GM19438 (cell line): Measurements from ENCODE around the gene SCGB3A2.

Experiments
- ATAC-seq: cut with Tn5 transposase; IDR thresholded peaks from one replicate; pipeline ENCODE4 v1.9.1; 2021; ENCODE audit warnings: low read depth; ENCODE audit not compliant: unreplicated experiment

The SCGB3A2 gene

DNA sequence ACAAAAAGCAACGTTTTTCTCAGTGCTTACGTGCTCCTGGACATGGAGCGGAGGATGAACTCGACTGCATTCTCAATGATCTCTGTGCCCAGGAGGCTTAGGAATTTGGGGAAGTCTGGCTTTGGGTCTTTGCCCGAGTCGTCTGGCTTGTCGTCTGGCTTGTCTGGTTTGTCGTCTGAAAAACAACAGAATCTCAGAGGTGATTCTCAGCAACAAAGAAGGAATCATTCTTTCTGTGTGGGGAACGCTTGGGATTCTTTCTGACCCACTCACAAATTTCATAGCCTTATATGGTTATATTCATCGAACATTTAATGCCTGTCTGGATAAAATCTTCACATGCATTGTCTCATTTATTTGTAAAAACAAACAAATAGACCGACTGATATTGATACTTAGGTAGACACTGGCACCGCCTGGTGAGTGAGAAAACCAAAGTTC is 23.1 kb downstream of the SCGB3A2 start:
- ATAC-seq = no peak

DNA sequence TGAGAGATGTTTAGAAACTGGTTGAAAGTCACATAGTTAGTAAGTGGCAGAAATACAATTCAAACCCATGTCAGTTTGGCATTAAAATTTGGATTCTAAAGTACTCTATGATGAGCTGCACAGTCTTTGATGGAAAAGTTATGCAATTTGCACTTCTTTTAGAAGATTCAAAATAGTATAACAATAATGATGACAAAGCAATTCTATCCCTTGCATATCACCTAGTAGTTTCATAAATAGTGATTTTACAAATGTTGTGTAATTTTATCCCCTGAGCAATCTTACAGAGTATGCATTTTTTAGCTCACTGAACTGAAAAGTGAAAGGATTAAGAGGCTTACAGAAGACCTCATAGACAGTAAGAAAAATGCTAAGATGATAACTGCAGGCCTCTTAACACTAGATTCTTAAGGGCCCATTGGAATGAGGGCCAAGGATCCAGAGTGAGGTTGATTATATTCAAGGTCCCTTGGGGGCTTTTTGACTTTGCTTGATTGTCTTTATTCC is 24.2 kb downstream of the SCGB3A2 start:
- no peak for ATAC-seq

DNA sequence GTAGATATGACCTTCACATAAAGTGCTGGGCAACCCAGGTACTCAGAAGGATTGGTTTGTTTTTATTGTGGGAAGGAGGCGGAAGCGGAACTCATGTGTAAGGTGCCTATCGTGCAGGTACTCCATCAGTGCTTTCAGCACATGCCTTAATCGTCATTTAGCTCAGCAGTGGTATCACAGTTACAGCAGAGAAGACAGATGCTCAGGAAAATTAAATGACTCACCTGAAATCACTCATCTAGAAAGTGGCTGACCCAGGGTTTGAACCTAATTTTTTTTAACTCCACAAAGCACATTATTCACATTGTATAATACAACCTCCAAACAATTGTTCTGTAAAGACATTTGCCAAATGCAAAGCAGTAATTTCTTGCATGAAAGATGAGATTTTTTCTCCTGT is 25.6 kb downstream of the SCGB3A2 start:
- ATAC-seq = no peak

DNA sequence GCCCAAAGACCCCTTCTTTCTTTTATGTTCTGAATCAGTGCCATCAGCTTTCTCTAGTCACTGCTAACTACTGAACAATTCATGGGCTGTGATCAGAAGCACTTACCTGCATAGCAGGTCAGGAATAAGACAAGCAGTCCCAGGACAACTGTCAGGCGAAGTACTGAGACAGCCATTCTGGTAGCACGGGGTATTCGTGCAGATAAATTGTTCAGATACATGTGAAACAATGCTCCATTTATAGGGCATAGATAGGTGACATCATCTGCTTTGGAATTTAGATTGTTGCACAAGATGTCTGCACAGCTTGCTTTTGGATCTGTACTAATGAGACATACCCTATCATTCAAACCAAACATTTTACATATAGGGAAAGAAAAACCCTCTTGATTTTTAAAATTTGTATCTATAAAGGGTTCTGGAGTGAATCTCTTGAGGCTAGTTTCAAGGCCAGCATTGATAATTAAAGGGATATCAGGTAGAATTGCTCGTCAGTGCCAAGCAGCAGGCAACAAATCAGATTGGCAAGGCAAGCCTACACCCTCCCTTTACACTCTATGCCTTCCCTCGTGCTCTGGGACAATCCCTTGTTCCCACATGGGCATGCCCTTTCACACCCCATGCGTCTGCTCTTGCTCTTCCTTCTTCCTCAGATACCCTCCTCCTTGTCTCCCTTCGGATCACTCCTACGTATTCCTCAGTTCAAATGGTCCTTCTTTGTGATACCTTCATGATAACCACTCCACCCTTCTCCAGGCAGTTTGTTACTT is 28.0 kb downstream of the SCGB3A2 start, which contains the start of gene C5orf46:
TSS of gene C5orf46 (minus strand) at position 213 of the 770 bp plus-strand sequence. CDS start at position 176, 37 bp downstream.
- no peak for ATAC-seq

DNA sequence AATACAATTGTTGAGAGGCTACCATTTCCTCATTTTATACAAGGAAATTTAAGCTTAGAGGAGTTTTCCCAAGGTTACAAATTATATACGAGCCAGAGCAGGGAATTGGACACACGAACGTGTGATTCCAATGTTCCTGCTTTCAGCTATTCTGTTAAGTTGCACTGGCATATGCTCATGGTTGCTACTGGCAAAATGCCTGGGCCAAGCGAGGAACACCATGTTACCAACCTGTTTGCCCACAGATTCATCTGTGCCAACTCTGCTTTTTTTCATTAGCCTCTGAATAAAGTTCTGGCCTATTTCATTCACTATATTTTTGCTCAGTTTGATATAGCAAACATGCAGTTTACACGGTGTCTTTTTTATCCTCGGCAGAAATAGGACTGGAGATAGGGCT is 32.9 kb downstream of the SCGB3A2 start:
- ATAC-seq = no peak

DNA sequence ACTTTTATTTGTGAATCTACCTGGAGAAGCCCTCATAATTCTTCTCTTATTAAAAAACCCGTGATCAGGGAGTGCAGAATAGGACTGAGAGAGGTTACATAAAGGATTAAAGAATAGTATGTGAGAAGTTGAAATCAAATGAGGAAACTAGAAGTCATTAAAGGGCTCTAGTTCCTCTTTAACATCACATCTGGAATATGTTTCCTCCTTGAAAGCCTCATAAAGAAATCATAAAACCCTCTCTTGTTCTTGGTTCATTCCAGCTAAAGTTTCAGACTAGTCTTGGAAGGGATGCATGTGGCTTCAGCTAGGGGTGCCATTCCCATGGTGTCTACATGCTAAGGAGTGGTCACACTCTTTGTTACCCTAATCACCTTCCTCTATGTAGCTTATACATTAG is 33.5 kb downstream of the SCGB3A2 start:
- ATAC-seq = no peak

DNA sequence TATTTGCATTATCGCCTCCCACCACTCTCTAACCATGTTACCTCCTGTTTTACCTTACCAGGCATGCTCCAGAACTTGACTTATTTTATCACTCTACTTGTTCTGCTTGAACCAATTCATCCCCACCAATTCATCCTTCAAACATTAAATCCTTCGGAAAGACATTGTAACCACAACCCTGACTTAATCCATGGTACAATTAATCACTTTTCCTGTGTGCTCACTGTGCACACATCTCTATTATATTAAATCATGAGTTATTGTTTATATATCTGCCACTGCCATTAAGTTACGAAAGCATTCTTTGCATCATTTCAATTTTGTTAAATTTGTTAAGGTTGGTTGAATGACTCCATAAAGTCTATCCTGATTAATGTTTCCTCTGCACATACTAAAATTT is 35.3 kb downstream of the SCGB3A2 start:
- ATAC-seq = no peak

DNA sequence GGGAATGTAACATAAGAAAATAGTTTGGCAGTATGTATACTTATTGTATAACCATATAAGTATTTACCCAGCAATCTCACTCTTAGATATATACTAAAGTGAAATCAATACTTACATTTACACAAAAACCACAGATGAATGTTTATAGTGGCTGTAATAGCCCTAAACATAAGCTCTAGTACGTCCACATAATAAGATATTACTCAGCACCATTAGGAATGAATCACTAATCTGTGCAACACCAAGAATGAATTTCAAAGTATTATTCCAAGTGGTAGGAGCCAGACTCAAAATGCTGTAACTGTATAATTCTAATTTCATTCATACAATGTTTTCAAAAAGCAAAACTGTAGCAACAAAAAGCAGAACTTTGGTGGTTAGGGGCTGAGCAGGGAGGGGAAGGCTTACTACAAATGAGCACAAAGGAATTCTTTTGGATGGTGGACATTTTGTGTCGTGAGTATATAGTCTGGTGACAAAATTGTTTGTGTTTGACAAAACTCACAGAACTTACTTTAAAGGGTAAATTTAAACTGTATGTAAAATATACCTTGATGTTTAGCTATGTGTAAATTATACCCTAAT is 39.7 kb downstream of the SCGB3A2 start:
- no peak for ATAC-seq

DNA sequence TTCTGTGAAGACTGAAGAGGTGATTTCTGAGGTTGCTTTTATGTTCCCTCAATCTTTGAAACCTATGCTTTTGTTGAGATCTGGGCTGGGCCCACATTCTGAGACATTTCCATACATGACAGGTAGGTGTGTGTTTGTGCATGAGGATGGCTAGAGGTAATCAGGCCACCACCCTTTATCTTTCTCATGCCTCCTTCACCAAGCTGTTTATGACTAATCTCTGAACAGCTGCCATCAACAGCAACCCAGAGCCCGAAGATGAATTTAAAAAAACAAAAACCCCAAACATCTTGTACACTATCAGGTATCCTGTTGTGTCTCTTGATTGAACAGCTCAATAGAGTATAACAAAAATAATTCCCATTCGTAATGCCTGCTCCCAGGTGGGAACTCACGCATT is 40.4 kb downstream of the SCGB3A2 start:
- no peak for ATAC-seq

DNA sequence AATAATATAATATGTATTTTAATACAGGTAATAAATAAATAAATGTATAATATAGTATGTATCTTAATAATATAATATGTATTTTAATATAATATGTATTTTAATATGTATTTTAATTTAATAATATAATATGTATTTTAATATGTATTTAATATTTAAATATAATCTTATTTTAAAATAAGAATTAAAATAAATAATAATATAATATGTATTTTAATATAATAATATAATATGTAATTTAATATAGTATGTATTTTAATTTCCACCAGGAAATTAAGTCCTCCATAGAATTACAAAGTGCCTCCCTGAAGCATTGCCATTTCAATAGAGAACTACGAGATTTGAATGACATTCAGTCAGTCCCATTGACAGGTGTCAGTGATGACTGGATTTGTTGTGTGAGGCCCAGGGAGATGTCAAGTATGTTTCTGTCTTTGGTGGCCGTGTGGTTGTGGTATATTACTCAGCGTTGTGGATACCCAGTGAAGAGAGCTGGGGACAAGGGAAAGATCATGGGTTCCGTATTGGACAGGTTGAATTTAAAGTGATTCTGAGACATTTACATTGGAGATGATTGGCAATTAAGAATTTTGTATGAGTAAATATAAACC is 42.0 kb downstream of the SCGB3A2 start:
- ATAC-seq = no peak

DNA sequence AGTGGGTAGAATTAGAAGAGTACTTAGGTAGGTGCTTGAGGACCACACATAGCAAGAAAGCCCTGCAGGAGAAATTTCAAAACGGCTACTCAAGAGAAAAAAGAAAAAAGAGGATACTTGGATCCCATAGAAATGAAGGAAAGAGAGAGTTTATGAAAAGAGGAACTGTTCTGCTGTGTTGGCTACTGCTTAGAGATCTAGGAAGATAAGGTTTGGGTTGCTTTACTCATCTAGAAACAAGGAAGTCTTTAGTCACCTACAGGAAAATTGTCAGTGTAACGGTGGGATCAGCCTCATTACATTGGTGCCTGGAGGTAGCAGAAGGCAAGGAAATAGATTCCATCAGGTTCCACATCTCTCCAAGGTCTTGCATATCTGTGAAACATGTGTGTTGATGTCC is 42.6 kb downstream of the SCGB3A2 start:
- no peak for ATAC-seq

DNA sequence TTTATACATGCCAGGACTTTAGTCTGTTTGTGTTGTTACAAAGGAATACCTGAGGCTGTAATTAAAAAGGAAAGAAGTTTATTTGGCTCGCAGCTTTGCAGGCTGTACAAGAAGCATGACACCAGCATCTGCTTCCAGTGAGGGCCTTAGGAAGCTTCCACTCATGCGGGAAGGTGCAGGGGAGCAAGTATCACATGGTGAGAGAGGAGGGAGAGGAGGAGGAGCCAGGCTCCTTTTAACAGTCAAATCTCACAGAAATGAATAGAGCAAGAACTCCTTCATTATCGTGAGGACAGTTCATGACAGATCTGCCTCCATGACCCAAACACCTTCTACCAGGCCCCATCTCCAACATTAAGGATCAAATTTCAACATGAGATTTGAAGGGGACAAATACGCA is 46.5 kb downstream of the SCGB3A2 start:
- no peak for ATAC-seq

DNA sequence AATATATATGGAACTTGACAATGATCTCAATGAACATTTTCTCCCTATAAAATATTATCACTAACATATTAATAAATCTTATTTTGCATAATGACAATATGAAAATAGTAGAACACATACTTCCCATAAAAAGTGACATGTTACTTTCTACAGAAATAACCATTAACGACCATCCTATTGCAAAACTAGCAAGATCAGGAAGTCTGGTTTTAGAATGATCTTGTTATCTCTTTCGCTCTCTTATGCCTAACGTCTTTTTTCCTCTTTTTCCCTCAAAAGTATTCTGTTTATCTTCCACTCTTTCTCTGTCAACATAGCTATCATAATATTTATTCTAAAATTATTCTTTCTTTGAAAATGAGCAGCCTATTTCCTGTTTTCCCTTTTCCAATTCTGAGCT is 49.4 kb downstream of the SCGB3A2 start:
- ATAC-seq = no peak

DNA sequence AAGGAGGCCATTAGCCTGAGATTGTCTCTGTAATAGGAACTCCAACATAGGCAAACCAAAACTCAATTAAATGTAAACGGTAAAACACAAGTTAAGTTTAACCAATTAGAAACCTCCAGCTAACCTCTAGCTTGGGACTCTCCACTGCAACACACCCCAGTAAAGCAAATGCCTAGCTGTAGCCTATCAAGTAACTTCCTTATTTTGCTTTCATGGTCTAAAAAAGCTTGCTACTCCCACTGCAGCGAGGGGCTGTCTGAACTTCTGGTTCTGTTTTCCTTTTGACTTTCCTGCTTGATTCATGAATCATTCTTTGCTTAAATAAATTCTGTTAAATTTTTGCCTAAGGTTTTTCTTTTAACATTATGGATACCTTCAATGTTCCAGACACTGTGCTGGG is 52.3 kb downstream of the SCGB3A2 start:
- no peak for ATAC-seq
